HEK293 (cell line): ENCODE measurements around the gene ASAP2.

Source experiments
- ATF2 ChIP-seq: fragments of 450-650 bp; formaldehyde crosslinking; IDR thresholded peaks from 2 replicates; pipeline ENCODE4 v1.5.1; 2016; ENCODE audit warnings: missing biosample characterization, missing genetic modification characterization, low read depth
- ZFP37 ChIP-seq: fragments of 450-650 bp; formaldehyde crosslinking; IDR thresholded peaks from 2 replicates; pipeline ENCODE4 v1.5.1; 2016; ENCODE audit warnings: missing biosample characterization, missing genetic modification characterization
- ZNF302 ChIP-seq: fragments of 450-650 bp; formaldehyde crosslinking; IDR thresholded peaks from 2 replicates; pipeline ENCODE4 v1.5.1; 2016; ENCODE audit warnings: missing biosample characterization, missing genetic modification characterization, low read depth
- ZNF830 ChIP-seq: fragments of 450-650 bp; IDR thresholded peaks from 2 replicates; pipeline ENCODE4 v1.5.0; 2018; ENCODE audit warnings: missing biosample characterization, missing genetic modification characterization, low read depth, mild to moderate bottlenecking, moderate library complexity

- TF ChIP-seq ZFP37 (tag by site-specific recombination), result no peak
- no peak for TF ChIP-seq ZNF830 (tag by site-specific recombination)
- TF ChIP-seq ATF2 (tag by site-specific recombination), result no peak
- TF ChIP-seq ZNF302, result no peak
Observed at GRCh38 chr2:9162841-9163240, 43.8 kb upstream of the ASAP2 start.
